ENCODE measurements around the gene NUP37.
"Not testable (repeated sequence)": the region's sequence is repeated elsewhere in the genome, so short reads cannot be mapped to it uniquely, and the experiment has no call there.

The NUP37 gene

GRCh38 chr12:102089228-102089835 is 30.6 kb downstream of the NUP37 start:
- not testable (repeated sequence) for DNase-seq

GRCh38 chr12:102080842-102081241 is 39.1 kb downstream of the NUP37 start:
- DNase-seq: no peak

- DNase-seq: not testable (repeated sequence)
These were observed 47.8 kb downstream of the NUP37 start for GRCh38 chr12:102072092-102072491.

GRCh38 chr12:102069707-102070106 is 50.2 kb downstream of the NUP37 start:
- DNase-seq: no peak

- no peak for DNase-seq
These were observed 52.2 kb downstream of the NUP37 start for GRCh38 chr12:102067574-102068258.

GRCh38 chr12:102064476-102064875 is 55.4 kb downstream of the NUP37 start:
- DNase-seq: no peak

- DNase-seq: no peak
These were observed 56.8 kb downstream of the NUP37 start for GRCh38 chr12:102063069-102063468.

- no peak for DNase-seq
These were observed 57.5 kb downstream of the NUP37 start for GRCh38 chr12:102062419-102062806.

GRCh38 chr12:102061560-102062418 is 58.1 kb downstream of the NUP37 start, which contains the start of gene WASHC3:
Gene WASHC3, minus strand, starts transcription at chr12:102061991. Its CDS starts 29 bp downstream, at chr12:102061962.
- DNase-seq: peak; percentile 61

- peak; percentile 9 for DNase-seq
These were observed 58.8 kb downstream of the NUP37 start for GRCh38 chr12:102061096-102061559.

GRCh38 chr12:102059343-102059742 is 60.6 kb downstream of the NUP37 start:
- DNase-seq: no peak

GRCh38 chr12:102054345-102054744 is 65.6 kb downstream of the NUP37 start:
- no peak for DNase-seq

- no peak for DNase-seq
These were observed 66.9 kb downstream of the NUP37 start for GRCh38 chr12:102053062-102053349.

GRCh38 chr12:102052192-102053061 is 67.5 kb downstream of the NUP37 start:
- DNase-seq: no peak

- DNase-seq: no peak
These were observed 68.4 kb downstream of the NUP37 start for GRCh38 chr12:102051431-102051965.

GRCh38 chr12:102050660-102051430 is 69.1 kb downstream of the NUP37 start:
- no peak for DNase-seq

- no peak for DNase-seq
These were observed 76.0 kb downstream of the NUP37 start for GRCh38 chr12:102043928-102044327.

- no peak for DNase-seq
These were observed 85.7 kb downstream of the NUP37 start for GRCh38 chr12:102033991-102034745.

- no peak for DNase-seq
These were observed 88.1 kb downstream of the NUP37 start for GRCh38 chr12:102031852-102032251.

- DNase-seq: no peak
These were observed 90.8 kb downstream of the NUP37 start for GRCh38 chr12:102029141-102029540.

GRCh38 chr12:102026728-102027127 is 93.2 kb downstream of the NUP37 start:
- no peak for DNase-seq

All from GF-D8 (cell line).